Mesothelial cell of epicardium (in vitro differentiated cells): ENCODE measurements around the gene SAP30L. TPM values are rescaled to one million over a fixed set of nuclear protein-coding genes. Genes with fewer than 3 reads are reported as not detected.

Source experiments
- DNase-seq, 2 experiments: peaks; one replicate each; pipeline ENCODE4 v3.0.0; 2021; ENCODE audit warnings: low spot score in 2 of 2; ENCODE audit not compliant: unreplicated experiment in 2 of 2
- H3K27ac Mint-ChIP-seq: 2 replicates; pipeline ENCODE4 v1.8.0; 2021; ENCODE audit warnings: mixed read lengths
- H3K27me3 Mint-ChIP-seq: 2 replicates; pipeline ENCODE4 v1.8.0; 2021; ENCODE audit warnings: low read depth, mixed read lengths
- H3K36me3 Mint-ChIP-seq: 2 replicates; pipeline ENCODE4 v1.8.0; 2021; ENCODE audit warnings: mixed read lengths
- H3K4me1 Mint-ChIP-seq: 2 replicates; pipeline ENCODE4 v1.8.0; 2021; ENCODE audit warnings: mixed read lengths
- H3K4me3 Mint-ChIP-seq: 2 replicates; pipeline ENCODE4 v1.8.0; 2021; ENCODE audit warnings: mild to moderate bottlenecking, moderate library complexity, mixed read lengths
- H3K9me3 Mint-ChIP-seq: 2 replicates; pipeline ENCODE4 v1.8.0; 2021; ENCODE audit warnings: mixed read lengths
- total RNA-seq: library from RNA; stranded (reverse); gene quantifications from 3 replicates; pipeline ENCODE4 v1.2.1, GENCODE V29; 2021
- TF ChIP-seq, protein P1 (sequence below): fragments of 200-600 bp; sonication (generic); IDR thresholded peaks from one replicate; pipeline ENCODE4 v1.5.0; 2021; ENCODE audit warnings: antibody characterized with exemption; ENCODE audit not compliant: unreplicated experiment

The SAP30L gene
- total RNA-seq, 1 donor from 2014 or later = 36.2 TPM

DNA sequence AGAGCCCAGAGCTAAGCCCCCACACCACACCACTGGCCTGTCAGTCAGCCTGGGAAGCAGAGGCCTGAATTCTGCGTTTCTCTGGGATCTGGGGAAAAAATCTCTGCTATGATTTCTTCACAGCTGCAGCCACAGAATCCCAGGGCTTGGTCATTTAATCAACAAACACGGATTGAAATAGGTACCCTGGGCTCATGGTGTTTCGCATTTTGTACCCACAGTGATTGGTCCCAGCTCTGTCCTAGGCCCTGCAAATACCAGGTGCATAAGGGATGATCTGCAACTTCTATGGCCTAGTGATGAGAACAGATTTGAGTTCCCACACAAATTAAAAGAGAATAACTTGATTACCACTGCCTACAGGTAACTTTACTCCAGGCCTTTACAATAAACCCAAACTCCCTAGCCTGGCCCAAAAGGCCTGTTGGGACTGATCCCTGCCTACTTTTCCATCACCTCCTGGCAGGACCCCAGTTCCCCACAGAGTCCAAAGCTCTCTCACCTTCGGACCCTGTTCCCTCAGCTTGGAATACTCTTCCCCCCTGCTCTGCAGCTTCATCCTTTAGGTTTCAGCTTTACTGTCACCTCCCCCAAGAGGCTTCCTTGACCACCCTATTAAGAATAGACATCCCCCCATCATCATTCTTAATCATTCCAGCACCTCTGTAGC lies 14.7 kb upstream of the SAP30L start:
- no peak for DNase-seq
- peaks cover 12% of the 10 kb centered on the region for H3K9me3 Mint-ChIP-seq
- H3K27me3 Mint-ChIP-seq = no peaks in the 10 kb centered on the region
- no peaks in the 10 kb centered on the region for H3K4me1 Mint-ChIP-seq
- no peak overlapping the region for H3K27ac Mint-ChIP-seq
- TF ChIP-seq, protein P1, sequence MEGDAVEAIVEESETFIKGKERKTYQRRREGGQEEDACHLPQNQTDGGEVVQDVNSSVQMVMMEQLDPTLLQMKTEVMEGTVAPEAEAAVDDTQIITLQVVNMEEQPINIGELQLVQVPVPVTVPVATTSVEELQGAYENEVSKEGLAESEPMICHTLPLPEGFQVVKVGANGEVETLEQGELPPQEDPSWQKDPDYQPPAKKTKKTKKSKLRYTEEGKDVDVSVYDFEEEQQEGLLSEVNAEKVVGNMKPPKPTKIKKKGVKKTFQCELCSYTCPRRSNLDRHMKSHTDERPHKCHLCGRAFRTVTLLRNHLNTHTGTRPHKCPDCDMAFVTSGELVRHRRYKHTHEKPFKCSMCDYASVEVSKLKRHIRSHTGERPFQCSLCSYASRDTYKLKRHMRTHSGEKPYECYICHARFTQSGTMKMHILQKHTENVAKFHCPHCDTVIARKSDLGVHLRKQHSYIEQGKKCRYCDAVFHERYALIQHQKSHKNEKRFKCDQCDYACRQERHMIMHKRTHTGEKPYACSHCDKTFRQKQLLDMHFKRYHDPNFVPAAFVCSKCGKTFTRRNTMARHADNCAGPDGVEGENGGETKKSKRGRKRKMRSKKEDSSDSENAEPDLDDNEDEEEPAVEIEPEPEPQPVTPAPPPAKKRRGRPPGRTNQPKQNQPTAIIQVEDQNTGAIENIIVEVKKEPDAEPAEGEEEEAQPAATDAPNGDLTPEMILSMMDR = no peak
- H3K36me3 Mint-ChIP-seq = peaks cover 21% of the 10 kb centered on the region
- no peak overlapping the region for H3K4me3 Mint-ChIP-seq

DNA sequence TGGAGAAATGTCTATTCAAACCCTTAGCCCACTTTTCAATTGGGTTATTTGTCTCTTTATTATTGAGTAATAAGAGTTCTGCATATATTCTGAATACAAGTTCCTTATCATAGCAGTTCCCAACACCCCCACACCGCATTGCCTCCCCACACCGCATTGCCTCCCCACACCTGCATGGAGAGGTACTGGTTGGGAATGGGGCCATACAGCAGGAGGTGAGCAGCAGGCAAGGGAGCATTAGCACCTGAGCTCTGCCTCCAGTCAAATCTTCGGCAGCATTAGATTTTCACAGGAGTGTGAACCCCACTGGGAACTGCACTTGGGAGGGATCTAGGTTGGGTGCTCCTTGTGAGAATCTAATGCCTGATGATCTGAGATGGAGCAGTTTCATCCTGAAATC lies 10.6 kb upstream of the SAP30L start:
- Mint-ChIP-seq H3K9me3 (peaks cover 4% of the 10 kb centered on the region), H3K4me1 (no peaks in the 10 kb centered on the region), H3K4me3 (no peak overlapping the region), H3K27me3 (no peaks in the 10 kb centered on the region), H3K27ac (no peak overlapping the region), H3K36me3 (peaks cover 38% of the 10 kb centered on the region)
- DNase-seq = no peak
- TF ChIP-seq, protein P1 = no peak

DNA sequence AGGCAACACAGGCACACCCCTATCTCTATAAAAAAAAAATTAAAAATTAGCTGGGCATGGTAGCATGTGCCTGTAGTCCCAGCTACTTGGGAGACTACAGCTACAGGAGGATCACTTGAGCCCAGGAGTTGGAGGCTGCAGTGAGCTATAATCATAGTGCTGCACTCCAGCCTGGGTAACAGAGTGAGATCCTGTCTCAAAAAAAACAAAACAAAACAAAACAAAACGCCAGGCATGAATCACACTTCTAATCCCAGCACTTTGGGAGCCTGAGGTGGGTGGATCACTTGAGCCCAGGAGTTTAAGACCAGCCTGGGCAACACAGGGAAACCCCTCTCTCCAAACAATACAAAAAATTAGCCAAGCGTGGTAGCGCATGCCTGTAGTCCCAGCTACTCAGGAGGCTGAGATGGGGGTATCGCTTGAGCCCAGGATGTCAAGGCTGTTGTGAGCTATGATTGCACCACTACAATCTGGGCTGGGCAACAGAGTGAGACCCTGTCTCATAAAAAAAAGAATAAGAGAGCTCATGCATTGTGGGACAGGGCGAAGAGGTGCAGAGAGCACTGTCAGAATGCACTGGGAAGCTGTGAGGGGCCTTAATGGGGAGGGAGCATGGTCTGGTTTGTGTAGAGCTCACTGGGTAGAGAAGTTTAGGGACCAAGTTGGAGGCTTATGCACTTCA lies 8.4 kb upstream of the SAP30L start:
- H3K27me3 Mint-ChIP-seq = no peaks in the 10 kb centered on the region
- TF ChIP-seq, protein P1 = no peak

DNA sequence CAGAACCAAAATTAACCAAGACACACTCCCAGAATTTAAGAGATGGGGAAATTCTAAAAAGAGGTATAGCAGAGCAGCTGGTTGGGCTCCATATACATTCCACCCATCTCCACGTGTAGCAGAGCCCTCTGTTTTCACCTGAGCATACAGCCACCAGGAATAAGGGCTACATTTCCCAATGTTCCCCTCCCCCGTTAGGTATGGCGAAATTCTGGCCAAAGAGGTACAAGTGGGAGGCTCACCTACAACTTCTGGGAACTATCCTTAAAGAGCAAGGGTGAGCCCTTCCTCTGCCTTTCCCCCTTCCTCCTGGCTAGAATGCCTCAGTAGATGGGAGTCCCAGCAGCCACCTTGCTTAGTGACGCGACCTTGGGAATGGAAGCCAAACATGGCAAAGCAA lies 5.3 kb upstream of the SAP30L start:
- no peak overlapping the region for H3K4me3 Mint-ChIP-seq
- no peak for DNase-seq
- no peak overlapping the region for H3K27ac Mint-ChIP-seq
- peaks cover 10% of the 10 kb centered on the region for H3K4me1 Mint-ChIP-seq
- no peaks in the 10 kb centered on the region for H3K27me3 Mint-ChIP-seq
- TF ChIP-seq, protein P1 = no peak
- H3K9me3 Mint-ChIP-seq = peaks cover 4% of the 10 kb centered on the region
- peaks cover 45% of the 10 kb centered on the region for H3K36me3 Mint-ChIP-seq

More for the DNA sequence above, 8.4 kb upstream of the SAP30L start:
- Mint-ChIP-seq H3K9me3 (peaks cover 4% of the 10 kb centered on the region), H3K4me3 (no peak overlapping the region), H3K4me1 (no peaks in the 10 kb centered on the region), H3K36me3 (peaks cover 54% of the 10 kb centered on the region), H3K27ac (no peak overlapping the region)
- DNase-seq = no peak

DNA sequence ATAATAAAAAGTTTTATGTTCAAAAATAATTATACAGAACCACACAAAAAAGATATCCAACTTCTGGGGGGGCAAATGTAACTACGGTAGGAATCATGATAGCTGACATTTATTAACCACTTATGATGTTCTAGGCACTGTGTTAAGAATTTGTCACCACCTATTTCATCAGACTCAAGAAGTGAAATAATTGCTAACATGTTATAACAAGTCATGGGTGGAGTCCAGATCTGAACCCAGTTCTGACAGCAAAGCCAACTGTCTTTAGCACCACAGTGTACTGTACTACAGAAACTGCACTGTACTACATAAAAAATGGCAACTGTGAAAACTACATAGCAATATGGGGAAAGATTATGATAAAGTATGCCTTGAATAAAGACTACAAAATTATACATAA lies 3.0 kb upstream of the SAP30L start:
- peaks cover 30% of the 10 kb centered on the region for H3K36me3 Mint-ChIP-seq
- H3K9me3 Mint-ChIP-seq = no peaks in the 10 kb centered on the region
- no peaks in the 10 kb centered on the region for H3K27me3 Mint-ChIP-seq
- H3K27ac Mint-ChIP-seq = no peak overlapping the region
- DNase-seq = no peak
- no peak overlapping the region for H3K4me3 Mint-ChIP-seq
- H3K4me1 Mint-ChIP-seq = peaks cover 21% of the 10 kb centered on the region
- TF ChIP-seq, protein P1 = no peak
